Loucy (cell line): ENCODE data around the gene AKT1.

Experiments
- CTCF ChIP-seq: fragments of 200-600 bp; sonication (generic); conservative IDR thresholded peaks from 2 replicates; pipeline ENCODE4 v1.5.1; 2014; ENCODE audit warnings: mild to moderate bottlenecking, antibody characterized with exemption, low read length
- EZH2phosphoT487 ChIP-seq: fragments of 200-600 bp; IDR thresholded peaks from 2 replicates; pipeline ENCODE4 v1.6.1; 2018; ENCODE audit warnings: antibody characterized with exemption, mild to moderate bottlenecking, moderate library complexity, borderline replicate concordance

- TF ChIP-seq CTCF (no peak), EZH2phosphoT487 (no peak)
Measured at GRCh38 chr14:104776481-104776880, 19.1 kb downstream of the AKT1 start.
